DOHH2 (cell line): Measurements from ENCODE around the gene DHODH.

Experiments used
- EZH2phosphoT487 ChIP-seq: fragments of 200-600 bp; sonication (generic); IDR thresholded peaks from 2 replicates; pipeline ENCODE4 v1.6.1; 2017; ENCODE audit warnings: borderline replicate concordance, mild to moderate bottlenecking, antibody characterized with exemption, low read length, moderate library complexity, mixed read lengths
- TF ChIP-seq, protein P1 (sequence below): fragments of 200-600 bp; sonication (generic); IDR thresholded peaks from one replicate; pipeline ENCODE4 v1.5.1; 2014; ENCODE audit warnings: antibody characterized with exemption, mild to moderate bottlenecking, low read depth, low read length; ENCODE audit not compliant: poor library complexity, severe bottlenecking

DNA sequence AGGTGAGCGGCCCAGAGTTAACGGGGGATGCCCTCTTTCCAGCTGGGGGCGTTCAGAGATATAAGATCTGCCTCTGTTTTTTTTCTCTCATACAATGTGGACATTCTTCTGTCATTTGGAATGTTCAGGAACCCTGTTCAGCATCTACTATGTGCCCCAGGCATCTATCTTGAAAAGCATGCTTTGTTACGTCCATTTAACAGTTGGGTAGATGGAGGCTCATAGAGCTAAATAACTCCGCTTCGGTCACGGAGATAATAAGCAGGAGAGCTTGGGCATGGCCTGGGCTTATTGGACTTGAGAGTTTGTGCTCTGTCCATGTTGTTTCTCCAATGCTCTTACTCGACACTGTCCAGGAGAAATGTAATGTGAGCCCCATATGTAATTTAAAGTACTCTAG is 6.1 kb downstream of the DHODH start:
- TF ChIP-seq, protein P1, sequence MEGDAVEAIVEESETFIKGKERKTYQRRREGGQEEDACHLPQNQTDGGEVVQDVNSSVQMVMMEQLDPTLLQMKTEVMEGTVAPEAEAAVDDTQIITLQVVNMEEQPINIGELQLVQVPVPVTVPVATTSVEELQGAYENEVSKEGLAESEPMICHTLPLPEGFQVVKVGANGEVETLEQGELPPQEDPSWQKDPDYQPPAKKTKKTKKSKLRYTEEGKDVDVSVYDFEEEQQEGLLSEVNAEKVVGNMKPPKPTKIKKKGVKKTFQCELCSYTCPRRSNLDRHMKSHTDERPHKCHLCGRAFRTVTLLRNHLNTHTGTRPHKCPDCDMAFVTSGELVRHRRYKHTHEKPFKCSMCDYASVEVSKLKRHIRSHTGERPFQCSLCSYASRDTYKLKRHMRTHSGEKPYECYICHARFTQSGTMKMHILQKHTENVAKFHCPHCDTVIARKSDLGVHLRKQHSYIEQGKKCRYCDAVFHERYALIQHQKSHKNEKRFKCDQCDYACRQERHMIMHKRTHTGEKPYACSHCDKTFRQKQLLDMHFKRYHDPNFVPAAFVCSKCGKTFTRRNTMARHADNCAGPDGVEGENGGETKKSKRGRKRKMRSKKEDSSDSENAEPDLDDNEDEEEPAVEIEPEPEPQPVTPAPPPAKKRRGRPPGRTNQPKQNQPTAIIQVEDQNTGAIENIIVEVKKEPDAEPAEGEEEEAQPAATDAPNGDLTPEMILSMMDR = no peak
- no peak for TF ChIP-seq EZH2phosphoT487
